ENCODE measurements around the gene UNC119.

The UNC119 gene

GRCh38 chr17:28530926-28531325, 21.5 kb downstream of the UNC119 start:
- no peaks in the 10 kb centered on the region for H3K36me3 ChIP-seq (replicated peaks; ENCODE audit: low read depth, low read length)
- H3K4me2 ChIP-seq (ENCODE audit: low read length): no peak overlapping the region
- peaks cover 5% of the 10 kb centered on the region; the same call in 1 of the 2 replicates for H3K27me3 ChIP-seq (ENCODE audit: low read depth, low read length)
- H2AFZ ChIP-seq (ENCODE audit: low read depth, low read length): no peak overlapping the region
- H3K27ac ChIP-seq (ENCODE audit: low read length): no peak overlapping the region
- no peak overlapping the region for H3K9ac ChIP-seq (ENCODE audit: low read length)
- TF ChIP-seq CTCF (IDR thresholded peaks at IDR 0.05; ENCODE audit: low read depth, low read length): no peak
- H4K20me1 ChIP-seq (ENCODE audit: insufficient read depth, low read length): no peaks in the 10 kb centered on the region
- H3K9me3 ChIP-seq (ENCODE audit: insufficient read depth, low read length): no peaks in the 10 kb centered on the region
- H3K4me3 ChIP-seq (ENCODE audit: low read length): no peak overlapping the region
- H3K79me2 ChIP-seq (ENCODE audit: low read length): no peaks in the 10 kb centered on the region
- peaks cover 8% of the 10 kb centered on the region for H3K4me1 ChIP-seq (ENCODE audit: low read length)

GRCh38 chr17:28530250-28530649, 22.2 kb downstream of the UNC119 start:
- Histone ChIP-seq H3K9me3 (ENCODE audit: insufficient read depth, low read length) (no peaks in the 10 kb centered on the region), H3K4me1 (ENCODE audit: low read length) (peaks cover 8% of the 10 kb centered on the region), H3K27ac (ENCODE audit: low read length) (no peak overlapping the region), H3K4me3 (ENCODE audit: low read length) (no peak overlapping the region), H3K27me3 (ENCODE audit: low read depth, low read length) (peaks cover 5% of the 10 kb centered on the region; the same call in 1 of the 2 replicates), H2AFZ (ENCODE audit: low read depth, low read length) (no peak overlapping the region), H3K79me2 (ENCODE audit: low read length) (no peaks in the 10 kb centered on the region), H3K36me3 (replicated peaks; ENCODE audit: low read depth, low read length) (no peaks in the 10 kb centered on the region), H4K20me1 (ENCODE audit: insufficient read depth, low read length) (no peaks in the 10 kb centered on the region), H3K9ac (ENCODE audit: low read length) (no peak overlapping the region), H3K4me2 (ENCODE audit: low read length) (no peak overlapping the region)
- no peak for TF ChIP-seq CTCF (IDR thresholded peaks at IDR 0.05; ENCODE audit: low read depth, low read length)

GRCh38 chr17:28529013-28529400, 23.4 kb downstream of the UNC119 start:
- Histone ChIP-seq H2AFZ (ENCODE audit: low read depth, low read length) (no peak overlapping the region), H3K4me2 (ENCODE audit: low read length) (no peak overlapping the region), H3K9ac (ENCODE audit: low read length) (no peak overlapping the region), H3K4me1 (ENCODE audit: low read length) (peaks cover 8% of the 10 kb centered on the region), H3K27me3 (ENCODE audit: low read depth, low read length) (peaks cover 5% of the 10 kb centered on the region; the same call in 1 of the 2 replicates), H3K36me3 (replicated peaks; ENCODE audit: low read depth, low read length) (no peaks in the 10 kb centered on the region), H3K27ac (ENCODE audit: low read length) (no peak overlapping the region), H3K79me2 (ENCODE audit: low read length) (no peaks in the 10 kb centered on the region), H3K4me3 (ENCODE audit: low read length) (no peak overlapping the region), H3K9me3 (ENCODE audit: insufficient read depth, low read length) (no peaks in the 10 kb centered on the region), H4K20me1 (ENCODE audit: insufficient read depth, low read length) (no peaks in the 10 kb centered on the region)
- TF ChIP-seq EZH2phosphoT487 (IDR thresholded peaks at IDR 0.05; ENCODE audit: low read depth) (no peak), CTCF (IDR thresholded peaks at IDR 0.05; ENCODE audit: low read depth, low read length) (no peak)

GRCh38 chr17:28528327-28529012, 24.0 kb downstream of the UNC119 start:
- Histone ChIP-seq H2AFZ (ENCODE audit: low read depth, low read length) (no peak overlapping the region), H4K20me1 (ENCODE audit: insufficient read depth, low read length) (no peaks in the 10 kb centered on the region), H3K4me2 (ENCODE audit: low read length) (no peak overlapping the region), H3K36me3 (replicated peaks; ENCODE audit: low read depth, low read length) (no peaks in the 10 kb centered on the region), H3K4me1 (ENCODE audit: low read length) (peaks cover 8% of the 10 kb centered on the region), H3K9ac (ENCODE audit: low read length) (no peak overlapping the region), H3K4me3 (ENCODE audit: low read length) (no peak overlapping the region), H3K79me2 (ENCODE audit: low read length) (no peaks in the 10 kb centered on the region), H3K27me3 (ENCODE audit: low read depth, low read length) (peaks cover 5% of the 10 kb centered on the region; the same call in 1 of the 2 replicates), H3K9me3 (ENCODE audit: insufficient read depth, low read length) (no peaks in the 10 kb centered on the region), H3K27ac (ENCODE audit: low read length) (no peak overlapping the region)
- no peak for TF ChIP-seq EZH2phosphoT487 (IDR thresholded peaks at IDR 0.05; ENCODE audit: low read depth)
- TF ChIP-seq CTCF (IDR thresholded peaks at IDR 0.05; ENCODE audit: low read depth, low read length): no peak

Measured in OCI-LY3 (cell line).